HepG2 (cell line): ENCODE data around the gene DPP3. TPM values are rescaled to one million over a fixed set of nuclear protein-coding genes. Genes with fewer than 3 reads are reported as not detected.

Source experiments
- ARNTL ChIP-seq: sonication (generic); formaldehyde crosslinking; IDR thresholded peaks from 2 replicates; pipeline ENCODE4 v1.4.0; 2020; ENCODE audit warnings: mild to moderate bottlenecking, missing genetic modification reagents
- ATAD3A ChIP-seq: sonication (generic); formaldehyde crosslinking; IDR thresholded peaks from 2 replicates; pipeline ENCODE4 v1.4.0; 2020; ENCODE audit warnings: missing genetic modification reagents
- HNRNPLL ChIP-seq: fragments of 200-400 bp; formaldehyde crosslinking; IDR thresholded peaks from 2 replicates; pipeline ENCODE4 v1.6.1; 2017; ENCODE audit warnings: mild to moderate bottlenecking, low read depth, low read length; ENCODE audit not compliant: poor library complexity, severe bottlenecking
- HOMEZ ChIP-seq: IDR thresholded peaks from 2 replicates; pipeline ENCODE4 v1.6.1; 2016; ENCODE audit warnings: low read depth
- KIAA2018 ChIP-seq: sonication (generic); formaldehyde crosslinking; IDR thresholded peaks from 2 replicates; pipeline ENCODE4 v1.5.0; 2020; ENCODE audit warnings: mild to moderate bottlenecking, missing genetic modification reagents, borderline replicate concordance
- KLF11 ChIP-seq: IDR thresholded peaks from 2 replicates; pipeline ENCODE4 v1.6.1; 2016; ENCODE audit warnings: missing compliant biosample characterization
- RELA ChIP-seq: sonication (generic); formaldehyde crosslinking; IDR thresholded peaks from 2 replicates; pipeline ENCODE4 v1.4.0; 2020; ENCODE audit warnings: missing genetic modification reagents
- SYNCRIP ChIP-seq: fragments of 200-400 bp; formaldehyde crosslinking; IDR thresholded peaks from 2 replicates; pipeline ENCODE4 v1.6.1; 2018; ENCODE audit warnings: mild to moderate bottlenecking, low read depth, low read length; ENCODE audit not compliant: insufficient read depth
- TRIM24 ChIP-seq: sonication (generic); formaldehyde crosslinking; IDR thresholded peaks from 2 replicates; pipeline ENCODE4 v1.8.0; 2022; ENCODE audit warnings: mild to moderate bottlenecking, missing genetic modification reagents
- ZFP90 ChIP-seq: sonication (generic); formaldehyde crosslinking; IDR thresholded peaks from 2 replicates; pipeline ENCODE4 v1.8.0; 2022; ENCODE audit warnings: missing genetic modification reagents, mild to moderate bottlenecking, inconsistent platforms, borderline replicate concordance
- ZKSCAN1 ChIP-seq: fragments of 150-350 bp; IDR thresholded peaks from 2 replicates; pipeline ENCODE4 v1.6.1; 2014; ENCODE audit warnings: low read length
- ZNF263 ChIP-seq: sonication (generic); formaldehyde crosslinking; IDR thresholded peaks from 2 replicates; pipeline ENCODE4 v1.4.0; 2020; ENCODE audit warnings: missing genetic modification reagents
- ZNF281 ChIP-seq: sonication (generic); formaldehyde crosslinking; IDR thresholded peaks from 2 replicates; pipeline ENCODE4 v1.4.0; 2020; ENCODE audit warnings: missing genetic modification reagents, borderline replicate concordance
- ZNF343 ChIP-seq: sonication (generic); formaldehyde crosslinking; IDR thresholded peaks from 2 replicates; pipeline ENCODE4 v1.4.0; 2020; ENCODE audit warnings: mild to moderate bottlenecking, missing genetic modification reagents
- ZNF510 ChIP-seq: sonication (generic); formaldehyde crosslinking; IDR thresholded peaks from 2 replicates; pipeline ENCODE4 v1.4.0; 2020; ENCODE audit warnings: low read depth, mild to moderate bottlenecking, missing genetic modification reagents
- polyA plus RNA-seq, 8 experiments: library from polyadenylated mRNA; depleted of rRNA in 3 of 8; stranded (reverse) in 7 of 8; unstranded in 1 of 8; fragments of >200 nt; fragmentation: Illumina TruSeq in 4 of 8; extraction: Trizol in 4 of 8; gene quantifications; 2 replicates each; pipeline versions ENCODE4 v1.2.1 to v1.2.3, GENCODE V29; 2011 to 2016; ENCODE audit warnings: low read depth in 4 of 8, missing spikeins in 1 of 8, mixed read lengths in 1 of 8; ENCODE audit not compliant: insufficient read depth in 1 of 8
- total RNA-seq, 5 experiments: library from RNA; depleted of rRNA; stranded (reverse); fragments of >200 nt; fragmentation: Illumina TruSeq; extraction: Trizol; gene quantifications; 2 replicates each; pipeline ENCODE4 v1.2.3, GENCODE V29; 2016; ENCODE audit warnings: low read depth in 1 of 5
- TF ChIP-seq, protein P1 (sequence below): sonication (generic); formaldehyde crosslinking; IDR thresholded peaks from 2 replicates; pipeline ENCODE4 v1.8.1; 2023; ENCODE audit warnings: mild to moderate bottlenecking, missing genetic modification reagents

Gene DPP3
- total and polyA plus RNA-seq, 2 of the 13 experiments (the other 11 are each of a cell fraction or from before 2014, with no cell fraction given): 38.4 to 59.8 TPM

DNA sequence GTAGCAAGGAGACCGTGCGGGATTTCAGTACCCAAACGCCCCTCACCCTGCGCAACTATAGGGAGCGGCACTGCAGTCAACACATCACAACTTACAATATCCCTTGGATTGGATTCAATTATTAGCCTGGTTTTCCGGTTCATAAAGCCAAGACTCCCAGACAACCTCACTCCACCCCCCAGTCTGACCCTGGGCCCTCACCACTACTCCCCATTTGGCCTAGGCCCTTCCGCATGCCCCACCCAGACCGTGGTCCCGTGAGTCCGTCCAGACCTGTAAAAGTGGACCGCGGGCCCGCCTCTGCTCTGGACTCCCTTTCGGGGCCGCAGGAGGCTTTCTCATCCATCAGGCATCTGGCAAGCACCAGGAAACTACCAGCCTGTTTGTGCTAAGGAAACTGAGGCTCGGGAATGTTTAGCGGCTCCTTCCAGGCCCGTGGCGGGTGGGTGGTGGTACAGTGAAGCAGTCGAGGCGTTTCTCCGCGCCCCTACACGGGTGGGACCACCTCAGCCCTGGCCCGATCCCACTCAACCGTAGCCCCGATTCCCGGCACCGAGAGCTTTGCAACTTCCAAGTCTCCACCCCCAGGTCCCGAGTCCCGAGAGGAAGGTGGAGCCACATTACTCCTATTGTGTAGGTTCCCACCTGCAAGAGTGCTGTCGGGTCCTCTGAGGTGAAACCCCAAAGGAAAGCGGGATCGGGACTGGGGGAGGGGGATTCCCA, 679 bp upstream of the DPP3 start (continued):
- TF ChIP-seq ZNF281 (CRISPR knock-in tag) (no peak), KIAA2018 (CRISPR knock-in tag) (no peak), ZFP90 (CRISPR knock-in tag) (no peak), ATAD3A (CRISPR knock-in tag) (no peak), HOMEZ (CRISPR knock-in tag) (no peak), KLF11 (CRISPR knock-in tag) (no peak), SYNCRIP (no peak), ZNF343 (no peak), TRIM24 (no peak), ZNF263 (CRISPR knock-in tag) (no peak), RELA (no peak), ZNF510 (no peak), ARNTL (CRISPR knock-in tag) (no peak), HNRNPLL (no peak), ZKSCAN1 (no peak)
- TF ChIP-seq, protein P1, sequence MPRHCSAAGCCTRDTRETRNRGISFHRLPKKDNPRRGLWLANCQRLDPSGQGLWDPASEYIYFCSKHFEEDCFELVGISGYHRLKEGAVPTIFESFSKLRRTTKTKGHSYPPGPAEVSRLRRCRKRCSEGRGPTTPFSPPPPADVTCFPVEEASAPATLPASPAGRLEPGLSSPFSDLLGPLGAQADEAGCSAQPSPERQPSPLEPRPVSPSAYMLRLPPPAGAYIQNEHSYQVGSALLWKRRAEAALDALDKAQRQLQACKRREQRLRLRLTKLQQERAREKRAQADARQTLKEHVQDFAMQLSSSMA: 0 out of 2 replicates have a peak, but pooled peaks have one; percentile 34
